Measurements from ENCODE around the gene TTC23.
"Not testable (repeated sequence)": the region's sequence is repeated elsewhere in the genome, so short reads cannot be mapped to it uniquely, and the experiment has no call there.

The TTC23 gene

DNA sequence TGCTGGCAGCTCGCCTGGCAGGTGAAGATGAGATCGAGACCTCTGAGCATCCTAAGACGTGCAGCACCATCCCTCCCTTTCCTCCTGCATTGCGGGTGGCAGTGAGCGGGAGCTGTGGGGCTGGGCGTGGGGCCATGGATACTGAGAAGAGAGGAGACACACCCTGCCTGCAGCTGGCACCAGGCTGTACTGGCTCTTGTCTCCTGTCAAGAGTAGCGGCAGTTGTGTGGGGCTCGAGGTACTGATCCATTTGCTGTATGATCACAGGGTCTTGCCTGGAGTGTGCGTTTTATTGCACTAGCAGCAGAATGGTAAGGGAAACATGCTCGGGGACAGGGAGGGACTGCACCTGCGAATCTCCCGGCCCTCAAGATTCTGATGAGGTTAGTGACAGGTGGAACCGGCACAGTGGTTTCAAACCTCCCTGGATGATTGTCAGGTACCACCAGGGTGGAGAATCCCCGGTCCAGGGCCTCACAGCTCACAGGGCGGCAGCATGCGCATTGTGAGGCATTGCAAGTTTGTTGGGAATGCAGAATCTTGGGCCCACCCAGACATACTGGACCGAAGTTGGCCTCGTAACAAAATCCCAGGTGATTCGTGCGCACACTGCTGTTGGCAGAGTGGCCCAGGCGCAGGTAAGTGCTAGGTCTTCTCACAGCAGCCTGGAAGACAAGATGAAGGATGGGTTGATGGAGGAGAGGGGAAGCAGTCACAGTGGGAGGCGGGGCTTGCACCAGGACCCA lies 130.4 kb downstream of the TTC23 start:
- DNase-seq (ENCODE audit: low spot score), result no peak

DNA sequence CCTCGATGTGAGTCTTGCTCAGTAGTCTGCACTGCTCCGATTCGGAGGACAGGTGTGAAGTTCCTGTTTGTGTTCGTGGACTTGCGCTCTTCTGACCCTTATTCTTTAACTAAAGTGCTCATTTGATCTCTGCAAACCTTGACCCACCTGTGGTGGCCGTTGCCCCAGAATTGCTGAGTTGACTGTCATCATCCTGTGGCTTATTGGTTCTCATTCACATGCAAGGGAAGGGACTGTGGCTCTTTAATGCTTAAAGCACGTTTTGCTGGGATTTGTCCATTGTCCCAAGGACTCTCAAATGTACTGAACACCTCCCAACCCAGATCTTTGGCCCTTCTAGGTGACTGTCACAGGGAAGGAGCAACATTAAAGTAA lies 131.1 kb downstream of the TTC23 start:
- DNase-seq (ENCODE audit: low spot score), result no peak

DNA sequence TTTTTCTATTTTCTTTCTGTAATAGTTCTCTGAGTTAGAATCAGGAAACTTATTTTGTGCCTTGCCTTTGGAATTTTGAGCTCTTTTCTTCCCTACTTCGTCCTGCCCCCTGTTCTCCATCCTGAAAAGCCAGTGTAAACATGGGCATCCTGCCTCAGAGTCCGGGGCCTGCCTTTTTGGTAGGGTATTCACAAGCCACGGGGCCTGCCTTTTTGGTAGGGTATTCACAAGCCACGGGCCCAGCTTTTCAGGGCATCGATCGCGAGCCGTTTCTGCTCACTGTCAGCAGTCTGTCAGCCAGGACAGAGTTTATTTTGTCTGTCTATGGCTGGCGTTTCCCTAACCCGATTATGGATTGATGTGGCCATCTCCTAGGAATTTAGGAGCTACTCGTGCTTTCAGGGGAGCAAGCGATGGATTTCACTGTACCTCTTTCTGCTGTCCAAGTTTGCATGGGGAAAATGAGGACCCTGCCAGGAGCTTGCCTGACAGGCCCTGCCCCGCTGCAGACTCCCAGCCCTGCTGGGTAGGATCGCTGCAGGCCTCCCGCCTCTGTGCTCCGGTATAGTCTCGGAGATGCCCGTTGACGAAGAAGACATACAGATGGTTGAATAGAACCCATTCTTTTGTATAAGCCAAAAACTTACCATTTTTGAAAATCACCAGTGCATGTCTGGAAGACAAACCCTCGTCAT lies 131.7 kb downstream of the TTC23 start:
- DNase-seq (ENCODE audit: low spot score), result no peak

DNA sequence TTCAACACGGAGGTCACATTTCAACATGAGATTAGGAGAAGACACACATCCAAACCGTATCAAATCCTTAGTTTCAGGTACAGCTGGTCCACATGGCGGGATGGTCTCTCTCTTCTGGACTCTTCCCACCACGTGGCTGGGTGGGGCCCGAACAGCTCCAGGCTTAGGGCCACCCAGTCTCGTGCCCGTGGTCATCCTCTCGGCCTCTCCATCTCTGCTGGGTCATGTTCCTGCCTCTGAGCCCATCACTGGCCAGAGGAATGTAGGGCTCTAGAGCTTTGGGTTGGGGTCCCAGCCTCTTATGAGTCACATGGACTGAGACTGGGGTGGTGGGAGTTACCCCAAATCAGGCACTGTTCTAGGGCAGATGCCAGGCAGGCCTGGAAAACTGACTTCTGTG lies 132.3 kb downstream of the TTC23 start:
- no peak for DNase-seq (ENCODE audit: low spot score)

DNA sequence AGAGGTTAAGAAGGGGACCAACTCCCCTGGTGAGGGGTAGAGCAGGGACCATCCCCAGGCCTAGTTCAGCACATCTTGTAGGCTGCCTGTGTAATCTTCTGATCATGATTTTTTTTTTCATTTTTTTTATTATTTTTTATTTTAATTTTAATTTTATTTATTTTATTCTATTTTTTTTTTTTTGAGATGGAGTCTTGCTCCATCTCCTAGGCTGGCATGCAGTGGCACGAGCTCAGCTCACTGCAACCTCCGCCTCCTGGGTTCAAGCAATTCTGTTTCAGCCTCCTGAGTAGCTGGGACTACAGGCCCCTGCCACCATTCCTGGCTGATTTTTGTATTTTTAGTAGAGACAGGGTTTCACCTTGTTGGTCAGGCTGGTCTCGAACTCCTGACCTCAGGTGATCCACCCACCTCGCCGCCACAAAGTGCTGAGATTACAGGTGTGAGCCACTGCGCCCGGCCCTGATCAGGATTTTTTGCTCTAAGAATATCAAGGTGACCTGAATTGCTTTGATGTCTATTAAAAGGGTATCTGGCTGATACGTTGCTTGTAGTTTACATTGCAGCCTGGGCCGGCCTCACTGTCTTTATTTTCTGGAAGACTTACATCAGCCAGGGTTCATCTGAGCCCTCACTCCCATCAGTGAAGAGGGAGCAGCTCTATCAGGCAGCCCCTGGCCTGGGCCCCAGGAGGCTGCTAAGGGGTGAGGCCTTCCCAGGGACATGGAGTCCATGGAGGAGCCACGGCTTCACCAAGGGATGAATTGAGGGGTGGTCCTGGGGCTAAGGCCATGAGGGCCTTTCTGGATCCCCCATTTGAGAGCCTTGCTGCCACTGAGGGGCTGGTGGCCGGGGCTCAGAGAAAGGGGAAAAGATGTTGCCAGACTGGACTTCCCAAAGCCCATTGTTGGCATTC lies 133.8 kb downstream of the TTC23 start:
- no peak for DNase-seq (ENCODE audit: low spot score)

DNA sequence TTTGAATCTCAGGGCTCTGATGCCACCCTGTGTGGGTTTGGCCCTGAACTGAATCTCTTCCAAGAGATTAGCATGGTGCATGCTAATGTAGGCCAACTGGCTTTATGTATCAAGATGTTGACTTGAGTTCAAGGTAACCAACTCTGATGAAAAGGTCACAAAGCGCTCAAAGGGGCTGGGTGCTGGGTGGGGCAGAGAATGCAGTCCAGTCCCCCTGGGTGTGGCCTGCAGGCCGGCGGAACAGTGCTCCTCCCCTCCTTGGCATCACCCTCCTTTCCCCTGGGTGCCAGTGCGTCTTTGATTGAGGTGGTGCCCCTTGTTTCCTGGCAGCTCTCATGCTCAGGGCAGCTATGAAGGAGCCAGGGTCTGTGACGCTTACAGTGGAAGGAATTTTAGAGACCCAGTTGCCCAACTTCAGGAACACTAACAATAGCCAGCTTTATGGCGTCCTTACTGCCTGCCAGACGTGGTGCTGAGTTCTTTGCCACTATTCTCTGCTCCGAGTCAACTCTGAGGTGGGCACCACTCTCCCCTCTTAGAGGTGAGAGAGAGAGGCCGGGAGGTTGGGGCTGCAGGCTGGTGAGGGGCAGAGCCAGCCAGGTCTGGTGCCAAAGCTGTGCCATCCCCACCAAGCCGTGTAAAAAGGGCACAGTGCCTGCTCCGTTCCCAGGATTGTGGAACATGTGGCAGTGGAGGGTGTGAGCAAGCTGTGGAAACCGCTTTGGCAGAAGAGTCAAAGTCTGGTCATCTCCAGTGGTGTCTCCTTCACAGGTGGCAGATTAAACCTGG lies 134.7 kb downstream of the TTC23 start:
- no peak for DNase-seq (ENCODE audit: low spot score)

DNA sequence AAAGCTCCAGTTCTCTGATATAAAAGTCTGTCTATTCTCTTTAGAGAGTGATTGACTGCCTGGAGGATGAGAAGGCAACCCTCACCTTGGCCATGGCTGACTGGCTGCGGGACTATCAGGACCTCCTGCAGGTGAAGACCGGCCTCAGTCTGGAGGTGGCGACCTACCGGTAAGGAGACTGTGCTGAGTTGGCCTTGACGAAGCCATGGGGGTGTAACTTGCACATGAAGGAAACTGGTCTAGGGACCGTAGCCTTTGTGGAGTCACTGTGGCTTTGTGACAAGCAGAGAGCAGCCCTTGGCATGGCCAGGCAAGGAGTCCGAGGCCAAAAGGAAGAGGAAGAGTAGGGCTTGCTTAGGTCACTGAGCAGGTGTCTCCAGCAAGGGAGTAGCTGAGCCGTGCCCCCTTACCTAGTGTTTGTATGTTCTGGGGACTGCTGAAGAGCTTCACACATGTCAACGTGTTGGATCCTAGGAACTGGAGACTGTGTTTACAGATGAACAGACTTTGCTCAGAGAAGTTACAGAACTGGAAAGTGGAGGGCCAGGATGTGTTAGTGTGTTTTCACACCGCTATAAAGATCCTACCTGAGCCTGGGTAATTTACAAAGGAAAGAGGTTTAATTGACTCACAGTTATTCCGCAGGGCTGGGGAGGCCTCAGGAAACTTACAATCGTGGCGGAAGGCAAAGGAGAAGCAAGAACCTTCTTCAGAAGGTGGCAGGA lies 135.7 kb downstream of the TTC23 start:
- no peak for DNase-seq (ENCODE audit: low spot score)

DNA sequence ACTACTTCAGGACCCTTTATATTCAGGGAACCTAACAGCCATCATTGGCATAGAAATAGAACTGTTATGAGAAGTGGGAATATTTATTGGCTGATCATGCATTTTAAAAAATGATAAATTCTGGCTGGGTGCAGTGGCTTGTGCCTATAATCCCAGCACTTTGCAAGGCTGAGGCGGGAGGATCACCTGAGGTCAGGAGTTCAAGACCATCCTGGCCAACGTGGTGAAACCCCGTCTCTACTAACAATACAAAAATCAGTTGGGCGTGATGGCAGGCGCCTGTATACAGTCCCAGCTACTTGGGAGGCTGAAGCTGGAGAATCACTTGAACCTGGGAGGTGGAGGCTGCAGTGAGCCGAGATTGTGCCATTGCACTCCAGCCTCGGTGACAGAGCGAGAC lies 137.7 kb downstream of the TTC23 start:
- not testable (repeated sequence) for DNase-seq (ENCODE audit: low spot score)

DNA sequence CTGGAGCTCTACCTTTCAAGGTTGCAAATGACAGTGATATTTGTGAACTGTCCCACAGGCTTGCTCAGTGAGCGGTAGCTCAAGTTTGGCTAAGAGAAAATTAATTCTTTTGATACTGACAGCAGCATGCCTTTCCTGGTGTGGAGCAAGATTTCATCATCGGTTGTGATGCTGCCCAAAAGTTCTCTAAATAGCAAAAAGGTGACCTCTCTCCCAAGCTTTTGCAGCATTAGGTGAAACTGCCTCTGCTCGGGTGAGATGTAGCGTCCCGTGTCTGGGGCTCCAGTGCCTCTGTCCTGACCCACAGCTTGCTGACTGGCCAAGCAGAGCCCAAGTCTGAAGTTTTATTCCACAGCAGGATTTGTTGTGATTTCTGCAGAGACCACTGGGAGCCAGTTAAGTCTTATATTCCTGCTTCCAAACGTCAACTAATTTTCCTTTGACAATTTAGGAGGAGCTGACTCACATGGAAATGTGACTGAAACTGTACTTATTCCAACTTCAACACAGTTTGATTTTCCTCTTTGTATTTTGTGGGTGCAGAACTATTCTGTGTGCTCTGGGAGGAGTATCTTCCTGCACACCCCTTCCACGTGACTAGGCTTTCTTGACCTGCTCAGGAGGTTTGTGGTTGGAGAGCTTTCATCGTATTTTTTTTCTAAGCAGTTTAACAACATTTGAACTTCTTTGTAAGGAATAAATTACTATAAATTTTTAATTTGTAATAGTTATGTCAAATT lies 138.6 kb downstream of the TTC23 start:
- DNase-seq (ENCODE audit: low spot score), result peak; percentile 52

DNA sequence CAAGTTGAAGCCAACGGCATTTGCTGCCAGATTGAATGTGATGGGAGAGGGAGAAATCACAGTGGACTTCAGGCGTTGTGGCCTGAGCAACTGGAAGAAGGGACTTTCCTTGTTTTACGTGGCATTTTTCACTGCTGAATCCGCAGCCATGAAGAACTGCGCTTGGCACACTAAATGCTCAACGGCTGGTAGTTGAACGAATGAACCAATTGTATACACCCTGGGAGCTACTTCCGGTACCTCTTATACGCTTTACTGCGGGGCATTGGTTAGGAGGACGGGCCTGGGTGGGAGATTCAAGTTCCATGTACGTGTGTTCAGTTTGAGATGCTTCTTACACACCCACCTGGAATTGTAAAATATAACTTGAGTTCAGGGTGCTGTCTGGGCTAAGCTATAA lies 139.3 kb downstream of the TTC23 start:
- no peak for DNase-seq (ENCODE audit: low spot score)

DNA sequence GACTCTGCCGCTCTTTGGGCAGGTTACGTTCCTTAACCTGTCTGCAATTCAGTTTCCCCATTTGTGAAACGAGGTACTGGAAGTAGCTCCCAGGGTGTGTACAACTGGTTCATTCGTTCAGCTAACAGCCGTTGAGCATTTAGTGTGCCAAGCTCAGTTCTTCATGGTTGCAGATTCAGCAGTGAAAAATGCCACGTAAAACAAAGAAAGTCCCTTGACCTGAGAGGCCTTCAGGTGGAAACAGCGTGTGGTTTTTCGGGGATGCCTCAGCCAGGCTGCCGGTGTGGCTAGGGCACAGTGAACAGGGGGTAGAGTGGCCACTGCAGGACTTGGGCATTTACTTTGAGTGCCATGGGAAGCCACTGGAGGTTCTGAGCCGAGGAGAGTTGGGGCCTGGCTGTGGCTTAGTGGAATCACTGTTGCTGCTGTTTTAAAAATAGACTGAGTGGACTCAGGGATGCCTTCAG lies 139.8 kb downstream of the TTC23 start:
- DNase-seq (ENCODE audit: low spot score), result no peak

DNA sequence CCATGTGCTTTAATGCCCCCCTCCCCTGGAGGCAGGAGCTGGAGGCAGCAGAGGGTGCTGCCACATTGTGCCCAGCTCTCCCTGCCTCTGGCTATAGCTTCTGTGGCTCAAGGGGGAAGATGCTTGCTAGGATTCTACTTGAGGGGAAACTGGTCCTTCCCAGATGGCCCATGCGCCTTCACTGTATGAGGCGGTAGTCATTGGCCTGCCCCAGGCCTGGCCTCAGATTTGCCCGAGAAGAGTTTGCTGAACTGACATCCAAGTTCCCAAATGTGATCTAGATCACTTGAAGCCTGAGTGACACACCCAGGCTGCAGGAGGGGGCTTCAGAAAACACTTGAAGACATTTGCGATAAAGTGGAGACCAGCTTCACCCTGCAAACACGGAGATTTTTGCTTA lies 140.4 kb downstream of the TTC23 start:
- DNase-seq (ENCODE audit: low spot score), result no peak

DNA sequence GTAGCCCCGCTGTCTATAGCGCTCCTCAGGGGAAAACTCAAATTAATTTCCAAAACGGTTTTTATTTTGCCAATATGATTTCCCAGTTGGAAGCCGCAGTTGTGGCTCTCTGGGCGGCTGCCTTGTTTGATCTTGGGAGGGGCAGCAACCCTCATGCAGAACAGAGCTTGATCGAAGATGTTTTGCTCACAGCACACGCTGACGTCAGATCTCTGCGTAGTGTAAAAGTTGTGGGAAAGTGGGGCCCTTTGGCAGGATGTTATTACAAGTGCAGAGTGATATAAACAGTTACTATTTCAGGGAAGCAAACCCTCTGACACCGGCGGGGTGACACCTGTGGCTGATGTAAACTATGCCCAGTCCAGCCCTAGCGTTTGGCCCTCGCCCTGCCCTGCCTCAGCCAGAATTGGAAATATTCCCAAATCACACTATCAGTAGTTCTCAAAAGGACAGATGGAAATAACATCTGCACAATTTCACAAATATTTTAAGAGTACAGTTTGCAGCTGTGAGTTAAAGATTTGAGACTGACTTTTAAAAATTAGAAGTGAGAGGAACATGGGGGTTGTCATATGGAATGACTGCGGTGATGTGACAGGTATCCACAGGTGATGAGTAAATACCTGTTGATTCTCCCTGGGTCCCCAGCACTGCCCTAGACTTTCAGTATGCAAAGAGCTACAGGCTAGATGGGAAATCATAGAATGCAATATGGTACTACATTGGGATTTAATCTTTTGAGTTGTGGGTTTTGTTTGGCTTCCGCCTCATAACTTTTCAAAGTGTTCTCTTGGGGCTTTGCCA lies 142.8 kb downstream of the TTC23 start:
- no peak for DNase-seq (ENCODE audit: low spot score)

DNA sequence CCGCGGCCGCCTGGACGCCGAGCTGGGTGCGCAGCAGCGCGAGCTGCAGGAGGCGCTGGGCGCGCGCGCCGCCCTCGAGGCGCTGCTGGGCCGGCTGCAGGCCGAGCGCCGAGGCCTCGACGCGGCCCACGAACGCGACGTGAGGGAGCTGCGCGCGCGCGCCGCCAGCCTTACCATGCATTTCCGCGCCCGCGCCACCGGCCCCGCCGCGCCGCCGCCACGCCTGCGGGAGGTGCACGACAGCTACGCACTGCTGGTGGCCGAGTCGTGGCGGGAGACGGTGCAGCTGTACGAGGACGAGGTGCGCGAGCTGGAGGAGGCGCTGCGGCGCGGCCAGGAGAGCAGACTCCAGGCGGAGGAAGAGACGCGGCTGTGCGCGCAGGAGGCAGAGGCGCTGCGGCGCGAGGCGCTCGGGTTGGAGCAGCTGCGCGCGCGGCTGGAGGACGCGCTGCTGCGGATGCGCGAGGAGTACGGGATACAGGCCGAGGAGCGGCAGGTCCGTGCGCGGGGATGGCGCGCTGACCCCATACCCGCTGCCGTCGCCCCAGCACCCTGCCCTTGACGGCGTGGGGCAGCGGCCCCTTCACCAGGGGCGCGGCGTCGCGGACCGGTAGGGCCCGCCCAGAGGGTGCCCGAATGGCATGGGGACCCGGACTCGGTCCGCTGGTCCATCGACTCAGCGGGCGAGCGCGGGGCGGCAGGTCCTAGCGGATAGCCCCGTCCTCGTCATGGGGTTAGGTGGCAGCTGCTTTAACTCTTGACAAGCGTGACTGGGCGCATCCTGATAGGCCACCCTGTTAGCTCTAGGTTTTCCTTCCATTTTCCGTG lies 143.7 kb downstream of the TTC23 start:
- DNase-seq (ENCODE audit: low spot score), result peak; percentile 48

DNA sequence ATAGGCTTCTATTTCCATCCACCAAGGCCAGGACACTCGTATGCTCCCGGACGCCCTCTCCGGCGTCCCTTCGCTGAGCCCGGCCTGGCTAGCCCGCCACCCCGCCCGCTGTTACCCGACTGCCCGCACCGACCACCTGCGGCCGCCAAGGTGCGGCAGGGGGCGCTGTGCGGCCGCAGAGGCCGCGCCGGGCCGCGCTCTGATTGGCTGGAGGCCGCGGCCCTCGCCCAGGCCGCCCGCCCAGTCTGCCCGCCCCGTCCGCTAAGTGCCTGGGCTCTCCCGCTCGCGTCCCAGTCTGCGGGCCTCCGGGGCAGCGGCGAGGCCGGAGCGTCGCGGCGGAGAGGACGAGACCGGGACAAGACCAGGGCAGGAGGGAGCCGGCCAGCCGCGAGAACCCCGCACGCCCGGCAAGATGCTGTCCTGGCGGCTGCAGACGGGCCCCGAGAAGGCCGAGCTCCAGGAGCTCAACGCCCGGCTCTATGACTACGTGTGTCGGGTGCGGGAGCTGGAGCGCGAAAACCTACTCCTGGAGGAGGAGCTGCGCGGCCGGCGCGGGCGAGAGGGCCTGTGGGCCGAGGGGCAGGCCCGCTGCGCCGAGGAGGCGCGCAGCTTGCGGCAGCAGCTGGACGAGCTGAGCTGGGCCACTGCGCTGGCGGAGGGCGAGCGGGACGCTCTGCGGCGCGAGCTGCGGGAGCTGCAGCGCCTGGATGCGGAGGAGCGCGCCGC lies 144.4 kb downstream of the TTC23 start, which contains the start of gene SYNM:
Gene SYNM, plus strand, starts transcription at position 293 of the 726 bp plus-strand sequence. Its CDS starts 120 bp downstream, at position 413.
- DNase-seq (ENCODE audit: low spot score), result peak; percentile 97

DNA sequence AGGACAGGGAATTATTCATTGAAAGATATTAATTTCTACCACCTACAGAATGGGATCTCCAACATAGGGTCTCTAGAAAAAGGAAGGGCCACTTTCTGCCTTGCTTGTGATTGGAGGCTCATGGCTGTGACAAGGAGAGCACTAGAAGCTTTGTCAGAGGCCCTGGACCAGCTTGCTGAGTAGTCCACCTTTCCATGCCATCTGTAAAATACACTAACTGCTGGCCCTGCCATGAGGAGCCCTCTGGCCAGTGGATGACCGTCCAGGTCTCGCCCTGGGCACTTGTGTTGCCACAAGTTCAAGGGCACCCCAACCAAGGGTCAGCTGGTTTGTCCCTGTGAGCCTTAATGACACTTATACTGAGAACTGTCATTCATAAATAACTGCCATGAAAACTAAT lies 146.1 kb downstream of the TTC23 start:
- DNase-seq (ENCODE audit: low spot score), result no peak

DNA sequence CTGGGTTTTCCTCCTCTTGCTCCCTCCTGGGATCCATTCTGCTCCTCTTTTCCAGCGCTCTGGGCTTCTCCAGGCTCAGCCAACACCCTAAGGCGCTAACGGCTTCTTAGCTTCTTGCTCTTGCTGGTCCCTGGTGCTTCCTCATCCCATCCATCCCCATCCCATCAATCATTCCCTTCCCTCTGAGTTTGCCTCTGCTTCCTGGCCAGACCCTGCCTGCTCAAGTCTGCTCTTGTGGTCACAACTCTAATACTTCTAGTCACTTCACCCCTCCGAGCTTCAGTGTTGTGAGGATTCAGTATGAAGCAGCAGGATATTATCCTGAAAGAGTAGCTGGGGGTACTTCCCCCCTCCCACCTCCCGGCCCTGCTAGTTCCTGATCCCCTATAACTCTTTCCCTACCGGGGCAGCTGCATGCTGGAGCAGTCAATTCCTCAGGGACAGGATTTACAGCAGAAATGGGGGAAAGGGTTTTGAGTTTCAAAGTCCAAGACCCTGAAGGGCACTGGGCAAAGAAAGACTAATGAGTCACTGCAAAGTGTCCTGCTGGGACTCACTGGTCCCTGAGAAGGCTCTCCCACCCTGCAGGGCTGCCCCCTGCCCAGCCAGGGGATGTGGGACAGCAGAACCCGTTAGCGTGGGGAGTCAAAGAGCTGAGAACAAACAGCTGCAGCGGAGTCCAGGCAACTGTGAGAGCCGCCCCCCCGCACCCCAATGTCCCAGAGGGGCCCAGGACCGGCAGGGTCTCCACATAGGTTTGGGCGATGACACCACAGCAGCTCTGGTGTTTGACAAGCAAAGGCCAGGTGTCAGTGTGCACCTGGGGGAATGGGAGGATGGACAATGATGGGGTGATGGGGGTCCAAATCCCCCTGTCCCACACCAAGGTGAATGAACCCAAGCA lies 146.8 kb downstream of the TTC23 start:
- no peak for DNase-seq (ENCODE audit: low spot score)
